IPS-NIHi7 (cell line): ENCODE results near the gene XPR1.
"Not testable (repeated sequence)": the region's sequence is repeated elsewhere in the genome, so short reads cannot be mapped to it uniquely, and the experiment has no call there.

Experiments
- DNase-seq: peaks from one replicate; pipeline ENCODE4 v3.0.0; 2012; ENCODE audit warnings: mixed read lengths; ENCODE audit errors: extremely low spot score

The XPR1 gene

DNA sequence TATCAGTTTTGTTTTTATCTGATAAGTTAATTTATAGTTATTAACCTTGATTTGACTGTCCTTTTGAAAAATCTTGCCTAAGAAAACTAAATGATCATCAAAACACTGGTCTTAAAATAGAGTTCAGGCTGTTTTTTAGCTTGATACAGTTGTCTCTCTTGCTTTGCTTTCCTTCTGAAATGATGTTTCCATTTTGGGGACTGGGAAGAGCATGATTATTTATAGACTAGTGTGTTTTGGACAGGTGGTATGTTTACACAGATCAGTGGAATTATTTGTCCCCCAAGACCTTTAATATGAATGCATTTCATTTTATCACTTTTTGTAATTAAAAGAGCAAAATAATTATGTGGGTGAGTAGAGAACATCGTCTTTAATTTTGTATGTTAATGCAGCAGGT lies 90.8 kb downstream of the XPR1 start:
- no peak for DNase-seq

GRCh38 chr1:180724055-180724454 lies 92.2 kb downstream of the XPR1 start:
- no peak for DNase-seq

DNA sequence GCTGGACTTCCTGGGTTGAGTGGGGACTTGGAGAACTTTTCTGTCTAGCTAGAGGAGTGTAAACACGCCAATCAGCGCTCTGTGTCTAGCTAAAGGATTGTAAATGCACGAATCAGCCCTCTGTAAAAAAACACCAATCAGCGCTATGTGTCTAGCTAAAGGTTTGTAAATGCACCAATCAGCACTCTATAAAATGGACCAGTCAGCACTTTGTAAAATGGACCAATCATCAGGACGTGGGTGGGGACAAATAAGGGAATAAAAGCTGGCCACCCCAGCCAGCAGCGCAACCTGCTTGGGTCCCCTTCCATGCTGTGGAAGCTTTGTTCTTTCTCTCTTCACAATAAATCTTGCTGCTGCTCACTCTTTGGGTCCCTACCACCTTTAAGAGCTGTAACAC lies 94.2 kb downstream of the XPR1 start:
- DNase-seq: not testable (repeated sequence)

DNA sequence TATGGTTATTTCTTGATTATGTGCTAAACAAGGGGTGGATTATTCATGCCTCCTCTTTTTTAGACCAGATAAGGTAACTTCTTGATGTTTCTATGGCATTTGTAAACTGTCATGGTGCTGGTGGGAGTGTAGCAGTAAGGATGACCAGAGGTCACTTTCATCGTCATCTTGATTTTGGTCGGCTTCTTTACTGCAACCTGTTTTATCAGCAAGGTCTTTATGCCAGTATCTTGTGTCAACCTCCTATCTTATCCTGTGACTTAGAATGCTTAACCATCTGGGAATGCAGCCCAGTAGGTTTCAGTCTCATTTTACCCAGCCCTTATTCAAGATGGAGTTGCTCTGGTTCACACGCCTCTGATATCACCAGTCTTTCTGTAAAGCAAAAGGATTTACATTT lies 95.9 kb downstream of the XPR1 start:
- DNase-seq: not testable (repeated sequence)

GRCh38 chr1:180728472-180729106 lies 96.8 kb downstream of the XPR1 start:
- DNase-seq: no peak

DNA sequence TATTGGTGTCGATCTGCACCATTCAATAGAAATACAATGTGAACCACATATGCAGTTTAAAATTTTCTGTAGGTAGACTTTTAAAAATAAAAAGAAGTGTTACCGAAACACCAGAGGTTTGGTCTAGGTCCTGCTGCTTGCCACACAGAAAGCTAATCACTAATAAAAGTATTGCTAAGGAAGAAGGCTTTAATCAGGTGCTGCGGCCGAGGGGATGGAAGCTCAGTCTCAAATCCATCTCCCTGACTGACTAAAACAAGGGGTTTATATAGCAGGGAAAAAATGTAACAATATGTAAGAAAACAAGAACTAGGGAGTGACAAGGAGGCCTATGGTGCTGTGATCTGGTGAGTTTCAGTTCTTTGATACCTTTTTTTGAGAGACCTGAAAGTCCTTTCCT lies 99.3 kb downstream of the XPR1 start:
- no peak for DNase-seq

- no peak for DNase-seq
Observed at GRCh38 chr1:180732866-180733265, 101.0 kb downstream of the XPR1 start.

DNA sequence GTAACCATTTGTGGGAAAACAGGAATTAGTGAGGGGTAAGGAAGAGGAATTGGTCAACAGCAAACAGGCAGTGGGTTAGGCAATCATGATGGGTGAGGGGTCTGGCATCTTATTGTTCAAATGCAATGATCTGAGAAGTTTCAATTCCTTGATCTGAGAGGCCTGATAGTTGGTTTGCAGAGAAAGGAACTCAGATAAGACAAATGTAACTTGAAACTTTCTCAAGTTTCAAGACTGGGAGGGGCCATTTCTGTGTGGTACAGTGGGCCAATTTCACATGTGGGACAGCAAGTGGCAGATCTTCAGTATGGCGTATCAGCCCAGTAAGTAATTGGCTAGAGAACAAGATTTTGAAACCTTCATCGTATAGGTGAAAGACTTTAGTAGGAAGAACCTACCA lies 102.5 kb downstream of the XPR1 start:
- no peak for DNase-seq

DNA sequence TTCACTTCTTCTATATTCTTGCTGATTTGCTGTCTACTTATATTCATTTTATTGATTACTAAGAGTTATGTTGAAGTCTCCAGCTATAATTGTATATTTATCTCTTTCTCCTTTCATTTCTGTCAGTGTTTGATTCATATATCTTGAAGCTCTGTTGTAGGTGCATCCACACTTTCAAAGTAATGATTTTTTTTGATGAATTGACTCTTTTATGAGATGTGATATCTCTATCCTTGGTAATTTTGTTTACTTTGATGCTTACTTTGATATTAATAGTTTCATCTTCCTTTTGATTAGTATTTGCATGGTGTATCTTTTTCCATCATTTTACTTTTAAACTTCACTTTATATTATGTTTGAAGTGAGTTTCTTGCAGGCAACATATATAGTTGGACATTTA lies 110.8 kb downstream of the XPR1 start:
- DNase-seq: no peak

GRCh38 chr1:180743868-180744267 lies 112.0 kb downstream of the XPR1 start:
- DNase-seq: no peak

- no peak for DNase-seq
Observed at GRCh38 chr1:180745098-180745497, 113.3 kb downstream of the XPR1 start.

DNA sequence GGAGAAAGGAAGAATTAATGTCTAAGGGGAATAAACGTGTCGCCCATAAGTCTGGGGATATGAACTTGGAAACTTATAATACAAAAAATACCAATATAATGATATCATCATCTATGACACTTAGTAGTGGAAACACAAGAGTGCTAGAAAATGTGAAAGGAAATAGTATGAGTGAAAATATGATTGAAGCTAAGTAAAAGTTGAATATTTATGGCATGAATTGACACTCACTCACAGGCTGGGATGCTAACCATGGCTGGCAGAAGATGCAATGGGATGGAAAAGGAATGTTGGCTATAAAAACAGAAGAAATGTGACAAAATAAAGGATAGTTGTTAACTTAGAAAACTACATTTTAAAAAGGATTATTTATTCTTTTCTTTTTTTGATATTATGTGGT lies 120.1 kb downstream of the XPR1 start:
- DNase-seq: no peak

DNA sequence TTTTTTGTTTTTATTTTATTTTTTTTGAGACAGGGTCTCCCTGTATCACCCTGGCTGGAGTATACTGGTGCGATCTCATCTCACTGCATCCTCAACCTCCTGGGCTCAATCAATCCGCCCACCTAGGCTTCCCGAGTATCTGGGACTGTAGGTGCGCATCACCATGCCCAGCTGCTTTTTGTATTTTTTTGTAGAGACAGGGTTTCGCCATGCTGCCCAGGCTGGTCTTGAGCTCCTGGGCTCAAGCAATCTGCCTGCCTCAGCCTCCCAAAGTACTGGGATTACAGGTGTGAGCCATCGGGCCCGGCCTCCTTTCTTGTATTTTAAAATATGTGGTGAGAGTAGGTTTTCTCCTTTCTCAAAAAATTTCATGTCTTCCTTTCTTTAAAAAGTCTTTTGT lies 122.6 kb downstream of the XPR1 start:
- no peak for DNase-seq

DNA sequence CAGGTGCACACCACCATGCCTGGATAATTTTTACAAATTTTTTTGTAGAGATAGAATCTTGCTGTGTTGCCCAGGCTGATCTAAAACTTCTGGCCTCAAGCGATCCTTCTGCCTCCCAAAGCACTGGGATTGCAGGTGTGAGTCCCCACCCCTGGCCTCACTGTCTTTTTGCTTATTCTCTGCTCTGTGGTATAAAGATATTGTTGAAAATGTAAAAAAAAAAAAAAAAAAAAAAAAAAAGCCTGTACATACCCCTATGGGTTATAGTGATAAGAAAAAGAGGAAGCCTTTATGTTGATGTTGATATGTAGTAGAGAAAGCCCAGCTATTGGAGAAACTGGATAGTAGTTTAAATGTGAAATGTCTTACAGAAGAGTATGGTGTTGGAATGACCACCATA lies 125.8 kb downstream of the XPR1 start:
- DNase-seq: no peak

- DNase-seq: no peak
Observed at GRCh38 chr1:180762796-180763195, 131.0 kb downstream of the XPR1 start.

DNA sequence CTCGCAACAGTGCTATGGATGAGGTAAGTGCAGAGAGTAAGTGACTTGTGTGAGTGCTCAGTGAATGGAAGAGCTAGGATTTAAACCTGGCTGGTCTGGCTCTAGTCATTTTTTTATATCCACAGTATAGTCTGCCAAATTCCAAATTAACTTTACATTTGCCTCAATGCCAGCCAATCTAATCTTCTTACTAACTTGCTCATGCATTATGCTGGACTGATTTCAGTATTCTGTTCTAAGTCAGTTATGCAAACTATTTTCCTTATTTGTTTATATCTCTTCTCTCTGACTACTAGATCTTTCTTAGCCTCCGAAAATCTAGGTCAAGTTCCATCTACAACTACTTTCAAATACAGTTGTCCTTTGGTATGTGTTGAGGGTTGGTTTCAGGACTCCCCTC lies 133.3 kb downstream of the XPR1 start:
- no peak for DNase-seq

- DNase-seq: no peak
Observed at GRCh38 chr1:180769889-180770288, 138.1 kb downstream of the XPR1 start.

DNA sequence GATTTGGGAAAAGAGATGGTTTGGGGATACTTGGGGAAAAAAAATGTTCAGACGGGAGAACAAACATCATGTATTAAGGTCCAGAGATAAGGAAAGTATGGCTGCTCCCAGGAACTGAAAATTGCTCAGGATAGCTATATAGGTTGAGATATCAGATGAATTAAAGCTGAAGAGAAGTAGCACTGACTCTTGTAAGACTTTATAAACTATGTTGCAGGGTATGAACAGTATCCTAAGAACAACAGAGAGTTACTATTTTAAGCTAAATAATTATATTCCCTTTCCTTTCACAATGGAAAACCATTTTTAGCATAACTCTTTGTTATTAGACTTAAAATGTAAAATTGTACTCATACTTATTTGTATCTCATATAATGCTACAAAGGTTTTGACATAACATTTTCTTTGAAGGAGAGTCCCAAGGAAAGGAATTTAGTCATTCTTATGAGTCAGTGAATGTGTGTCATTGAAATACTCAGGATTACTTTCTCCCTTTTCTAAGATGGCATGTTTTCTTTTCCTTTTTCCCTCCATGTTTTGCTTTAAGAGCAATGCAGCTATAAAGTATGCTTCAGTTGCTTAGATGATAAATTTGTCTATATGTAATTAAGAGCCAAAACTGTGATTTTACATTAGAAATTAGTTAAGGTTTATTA lies 141.5 kb downstream of the XPR1 start:
- DNase-seq: no peak

DNA sequence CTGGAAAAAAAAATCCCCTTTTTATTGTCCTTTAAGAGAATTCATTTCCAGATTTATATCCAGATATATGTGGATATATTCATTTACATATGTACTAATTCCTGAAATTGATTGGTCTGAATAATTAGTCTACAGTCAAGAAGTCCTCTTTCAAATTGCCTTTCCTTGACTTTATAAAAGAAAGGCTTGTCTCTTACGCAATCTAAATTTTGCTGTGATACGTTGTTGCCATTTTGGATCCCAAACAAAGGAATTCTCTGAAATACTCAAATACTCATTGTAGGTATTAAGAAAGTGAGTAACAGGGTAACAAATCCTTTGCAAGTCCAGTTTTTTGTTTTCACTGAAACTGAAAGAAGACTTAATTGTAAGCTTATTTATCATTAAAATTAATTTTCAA lies 144.0 kb downstream of the XPR1 start:
- no peak for DNase-seq

GRCh38 chr1:180777072-180777689 lies 145.4 kb downstream of the XPR1 start:
- no peak for DNase-seq

DNA sequence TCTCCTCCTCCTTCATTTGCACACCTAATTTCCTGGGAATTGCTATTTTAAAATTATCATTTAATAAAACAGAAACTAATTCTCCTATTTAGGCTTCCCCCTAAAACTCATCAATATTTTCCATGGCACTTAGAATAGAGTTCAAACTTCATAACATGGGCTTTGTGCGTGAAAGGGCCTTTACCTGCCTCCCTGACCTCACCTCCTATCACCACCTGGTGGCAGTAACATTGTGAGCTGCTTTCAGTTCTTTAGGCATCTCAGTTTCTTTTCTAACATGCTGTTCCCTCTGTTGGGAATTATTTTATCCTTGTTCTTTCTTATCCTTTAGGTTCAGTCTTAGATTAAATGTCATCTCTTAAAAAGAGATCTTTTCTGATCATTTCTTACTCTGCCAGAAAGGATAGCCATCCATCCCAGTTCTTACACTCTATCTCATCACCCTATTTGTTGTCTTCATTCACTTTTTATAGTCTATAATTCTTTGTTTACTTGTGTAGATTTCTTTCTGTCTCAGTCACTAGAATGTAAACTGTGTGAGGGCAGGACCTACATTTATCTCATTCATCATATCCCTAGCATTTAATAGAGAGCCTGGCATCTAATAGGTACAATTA lies 147.1 kb downstream of the XPR1 start:
- DNase-seq: peak; percentile 55

GRCh38 chr1:180779584-180779983 lies 147.8 kb downstream of the XPR1 start:
- no peak for DNase-seq

DNA sequence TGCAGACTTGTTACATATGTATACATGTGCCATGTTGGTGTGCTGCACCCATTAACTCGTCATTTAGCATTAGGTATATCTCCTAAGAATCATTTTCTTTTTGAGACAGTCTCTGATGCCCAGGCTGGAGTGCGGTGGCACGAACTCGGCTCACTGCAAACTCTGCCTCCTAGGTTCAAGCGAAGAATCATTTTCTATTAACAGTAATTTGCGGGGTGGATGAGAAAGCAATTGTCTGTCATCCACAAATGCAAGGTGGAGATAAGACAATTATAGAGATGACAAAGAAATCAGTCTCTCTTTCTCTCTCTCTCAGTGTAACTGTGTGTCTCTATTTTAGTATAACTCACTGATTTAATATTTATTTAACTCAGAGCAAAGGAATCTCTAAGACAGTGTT lies 149.9 kb downstream of the XPR1 start:
- DNase-seq: no peak
